ENCODE results near the gene TREML2.
"Not testable (repeated sequence)": the region's sequence is repeated elsewhere in the genome, so short reads cannot be mapped to it uniquely, and the experiment has no call there.

DNA sequence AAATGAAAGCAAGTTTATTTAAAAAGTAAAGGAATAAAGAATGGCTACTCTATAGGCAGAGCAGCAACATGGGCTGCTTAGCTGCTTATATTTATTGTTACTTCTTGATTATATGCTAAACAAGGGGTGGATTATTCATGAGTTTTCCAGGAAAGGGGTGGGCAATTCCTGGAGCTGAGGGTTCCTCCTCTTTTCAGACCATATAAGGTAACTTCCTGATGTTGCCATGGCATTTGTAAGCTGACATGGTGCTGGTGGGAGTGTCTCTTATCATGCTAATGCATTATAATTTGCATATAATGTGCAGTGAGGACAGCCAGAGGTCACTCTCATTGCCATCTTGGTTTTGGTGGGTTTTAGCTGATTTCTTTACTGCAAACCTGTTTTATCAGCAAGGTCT, 11.9 kb downstream of the TREML2 start:
- TF ChIP-seq, protein P1, sequence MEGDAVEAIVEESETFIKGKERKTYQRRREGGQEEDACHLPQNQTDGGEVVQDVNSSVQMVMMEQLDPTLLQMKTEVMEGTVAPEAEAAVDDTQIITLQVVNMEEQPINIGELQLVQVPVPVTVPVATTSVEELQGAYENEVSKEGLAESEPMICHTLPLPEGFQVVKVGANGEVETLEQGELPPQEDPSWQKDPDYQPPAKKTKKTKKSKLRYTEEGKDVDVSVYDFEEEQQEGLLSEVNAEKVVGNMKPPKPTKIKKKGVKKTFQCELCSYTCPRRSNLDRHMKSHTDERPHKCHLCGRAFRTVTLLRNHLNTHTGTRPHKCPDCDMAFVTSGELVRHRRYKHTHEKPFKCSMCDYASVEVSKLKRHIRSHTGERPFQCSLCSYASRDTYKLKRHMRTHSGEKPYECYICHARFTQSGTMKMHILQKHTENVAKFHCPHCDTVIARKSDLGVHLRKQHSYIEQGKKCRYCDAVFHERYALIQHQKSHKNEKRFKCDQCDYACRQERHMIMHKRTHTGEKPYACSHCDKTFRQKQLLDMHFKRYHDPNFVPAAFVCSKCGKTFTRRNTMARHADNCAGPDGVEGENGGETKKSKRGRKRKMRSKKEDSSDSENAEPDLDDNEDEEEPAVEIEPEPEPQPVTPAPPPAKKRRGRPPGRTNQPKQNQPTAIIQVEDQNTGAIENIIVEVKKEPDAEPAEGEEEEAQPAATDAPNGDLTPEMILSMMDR (conservative IDR thresholded peaks at IDR 0.05; ENCODE audit: low read depth, low read length): not testable (repeated sequence)
- TF ChIP-seq EZH2phosphoT487 (IDR thresholded peaks at IDR 0.05; ENCODE audit: borderline replicate concordance, low read length); EZH2 (IDR thresholded peaks at IDR 0.05; ENCODE audit: low read length, unreplicated experiment): not testable (repeated sequence)

All from PC-3 (cell line).